Esophagus muscularis mucosa (tissue), 4 donors: ENCODE results near the gene DOCK11. TPM values are rescaled to one million over a fixed set of nuclear protein-coding genes. Genes with fewer than 3 reads are reported as not detected.

Experiments
- DNase-seq: peaks from one replicate; pipeline ENCODE4 v3.0.0-alpha.2; 2017; ENCODE audit errors: extremely low spot score
- H3K27ac ChIP-seq, 4 donors: fragments of 200-600 bp; sonication (generic); replicated peaks in 1 of 4; 1 replicate in 3 of 4; 2 replicates in 1 of 4; pipeline ENCODE4 v1.5.1; 2016 to 2019; ENCODE audit warnings: mild to moderate bottlenecking in 1 of 4
- H3K27me3 ChIP-seq, 4 donors: fragments of 200-600 bp; sonication (generic); one replicate each; pipeline versions ENCODE4 v1.5.1 to v1.6.0; 2016 to 2019
- H3K36me3 ChIP-seq, 4 donors: fragments of 200-600 bp; sonication (generic); one replicate each; pipeline ENCODE4 v1.5.1; 2016 to 2019
- H3K4me1 ChIP-seq, 4 donors: fragments of 200-600 bp; sonication (generic); one replicate each; pipeline ENCODE4 v1.5.1; 2016 to 2019
- H3K4me3 ChIP-seq, 4 donors: fragments of 200-600 bp; sonication (generic); 1 replicate in 2 of 4; 2 replicates in 2 of 4; pipeline ENCODE4 v1.5.1; 2016 to 2019; ENCODE audit warnings: mild to moderate bottlenecking in 4 of 4, moderate library complexity in 1 of 4
- H3K9me3 ChIP-seq, 4 donors: fragments of 200-600 bp; sonication (generic); 1 replicate in 3 of 4; 2 replicates in 1 of 4; pipeline ENCODE4 v1.5.1; 2016 to 2019
- EP300 ChIP-seq: sonication (generic); formaldehyde crosslinking; IDR thresholded peaks from one replicate; pipeline ENCODE4 v1.6.1; 2017; ENCODE audit warnings: antibody characterized with exemption
- POLR2A ChIP-seq: fragments of 450-650 bp; IDR thresholded peaks from one replicate; pipeline ENCODE4 v1.6.1; 2017; ENCODE audit warnings: antibody characterized with exemption, moderate library complexity, mild to moderate bottlenecking, low read depth
- POLR2AphosphoS5 ChIP-seq, 2 donors: sonication (generic); formaldehyde crosslinking; IDR thresholded peaks; one replicate each; pipeline ENCODE4 v1.6.1; 2017; ENCODE audit warnings: antibody characterized with exemption in 2 of 2
- WGBS: methylation state at CpG from one replicate; pipeline ENCODE4 v1.1.5; 2018; 5-methylcytosine and 5-hydroxymethylcytosine counted together
- intact Hi-C: fragments of 100-400 bp; cut with DNase I; formaldehyde crosslinking; loops from one replicate; pipeline ENCODE4 v1.15.1; 2023
- total RNA-seq, 4 donors: library from RNA; depleted of rRNA; stranded (reverse); fragments of >200 nt; gene quantifications; one replicate each; pipeline versions ENCODE4 v1.1.0 to v1.2.1, GENCODE V29; 2016
- TF ChIP-seq, protein P1 (sequence below), 3 experiments: fragments of 200-600 bp in 2 of 3; fragments of 450-650 bp in 1 of 3; sonication (generic) in 2 of 3; IDR thresholded peaks; one replicate each; pipeline ENCODE4 v1.5.1; 2017 to 2019; ENCODE audit warnings: antibody characterized with exemption in 3 of 3, mild to moderate bottlenecking in 2 of 3, moderate library complexity in 1 of 3

The DOCK11 gene
- total RNA-seq, 4 donors from 2014 or later: 62.0 to 103 (median 64.7) TPM

GRCh38 chrX:118564498-118564897 is 68.9 kb downstream of the DOCK11 start:
- DNase-seq: no peak
- Histone ChIP-seq H3K27me3 (no peaks in the 10 kb centered on the region), H3K4me3 (no peak overlapping the region), H3K27ac (no peak overlapping the region), H3K4me1 (peaks cover 0 to 7% (median 0%) of the 10 kb centered on the region in 4 donors), H3K36me3 (peaks cover 0 to 14% (median 5%) of the 10 kb centered on the region in 4 donors), H3K9me3 (no peaks in the 10 kb centered on the region)
- TF ChIP-seq POLR2A (no peak), EP300 (no peak), POLR2AphosphoS5 (IDR thresholded peaks at IDR 0.05) (no peak)
- TF ChIP-seq, protein P1, sequence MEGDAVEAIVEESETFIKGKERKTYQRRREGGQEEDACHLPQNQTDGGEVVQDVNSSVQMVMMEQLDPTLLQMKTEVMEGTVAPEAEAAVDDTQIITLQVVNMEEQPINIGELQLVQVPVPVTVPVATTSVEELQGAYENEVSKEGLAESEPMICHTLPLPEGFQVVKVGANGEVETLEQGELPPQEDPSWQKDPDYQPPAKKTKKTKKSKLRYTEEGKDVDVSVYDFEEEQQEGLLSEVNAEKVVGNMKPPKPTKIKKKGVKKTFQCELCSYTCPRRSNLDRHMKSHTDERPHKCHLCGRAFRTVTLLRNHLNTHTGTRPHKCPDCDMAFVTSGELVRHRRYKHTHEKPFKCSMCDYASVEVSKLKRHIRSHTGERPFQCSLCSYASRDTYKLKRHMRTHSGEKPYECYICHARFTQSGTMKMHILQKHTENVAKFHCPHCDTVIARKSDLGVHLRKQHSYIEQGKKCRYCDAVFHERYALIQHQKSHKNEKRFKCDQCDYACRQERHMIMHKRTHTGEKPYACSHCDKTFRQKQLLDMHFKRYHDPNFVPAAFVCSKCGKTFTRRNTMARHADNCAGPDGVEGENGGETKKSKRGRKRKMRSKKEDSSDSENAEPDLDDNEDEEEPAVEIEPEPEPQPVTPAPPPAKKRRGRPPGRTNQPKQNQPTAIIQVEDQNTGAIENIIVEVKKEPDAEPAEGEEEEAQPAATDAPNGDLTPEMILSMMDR (IDR thresholded peaks at IDR 0.05): no peak
- intact Hi-C loops: no loop called here
- WGBS: 61% methylated on average over 1 of the region's 1 CpG

DNA sequence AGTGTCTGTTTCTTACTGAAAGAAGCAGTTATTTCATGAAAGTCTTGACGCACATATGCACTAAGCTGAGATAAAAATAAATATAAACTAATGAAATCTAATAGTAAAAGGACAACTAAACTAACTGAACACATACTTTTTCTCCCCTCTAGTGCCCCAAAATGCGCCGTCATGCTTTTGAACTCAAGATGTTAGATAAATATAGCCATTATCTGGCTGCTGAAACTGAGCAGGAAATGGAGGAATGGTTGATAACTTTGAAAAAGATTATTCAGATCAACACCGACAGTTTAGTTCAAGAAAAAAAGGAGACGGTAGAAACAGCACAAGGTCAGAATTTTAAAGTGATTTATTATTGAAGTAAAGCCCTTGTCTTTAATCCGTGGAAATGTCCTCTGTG is 70.2 kb downstream of the DOCK11 start:
- WGBS: 51% methylated on average over 6 of the region's 6 CpGs
- Histone ChIP-seq H3K9me3 (no peaks in the 10 kb centered on the region), H3K27me3 (no peaks in the 10 kb centered on the region), H3K27ac (no peak overlapping the region), H3K4me3 (no peak overlapping the region), H3K4me1 (peaks cover 0 to 7% (median 0%) of the 10 kb centered on the region in 4 donors), H3K36me3 (peaks cover 0 to 14% (median 5%) of the 10 kb centered on the region in 4 donors)
- intact Hi-C loops: no loop called here
- TF ChIP-seq EP300: no peak
- TF ChIP-seq POLR2A: no peak
- TF ChIP-seq POLR2AphosphoS5 (IDR thresholded peaks at IDR 0.05): no peak
- TF ChIP-seq, protein P1 (IDR thresholded peaks at IDR 0.05): no peak
- no peak for DNase-seq

GRCh38 chrX:118566359-118566758 is 70.7 kb downstream of the DOCK11 start:
- Histone ChIP-seq H3K27ac (no peak overlapping the region), H3K27me3 (no peaks in the 10 kb centered on the region), H3K4me3 (no peak overlapping the region), H3K4me1 (peaks cover 0 to 7% (median 0%) of the 10 kb centered on the region in 4 donors), H3K36me3 (peaks cover 0 to 12% (median 5%) of the 10 kb centered on the region in 4 donors), H3K9me3 (no peaks in the 10 kb centered on the region)
- 52% methylated on average over 3 of the region's 3 CpGs for WGBS
- DNase-seq: no peak
- TF ChIP-seq EP300 (no peak), POLR2AphosphoS5 (IDR thresholded peaks at IDR 0.05) (no peak), POLR2A (no peak)
- TF ChIP-seq, protein P1 (IDR thresholded peaks at IDR 0.05): no peak
- intact Hi-C loops: no loop called here

GRCh38 chrX:118569676-118570075 is 74.1 kb downstream of the DOCK11 start:
- intact Hi-C loops: loop anchor here (10.0 kb wide), 1 partner anchor 75 kb away; the partner anchor contains the start of gene DOCK11
- WGBS: 54% methylated on average over 3 of the region's 3 CpGs

More at GRCh38 chrX:118569676-118570075, 74.1 kb downstream of the DOCK11 start:
- DNase-seq: no peak
- Histone ChIP-seq H3K4me3 (no peak overlapping the region), H3K4me1 (peaks cover 0 to 7% (median 0%) of the 10 kb centered on the region in 4 donors), H3K27ac (no peak overlapping the region), H3K36me3 (peaks cover 0 to 26% (median 4%) of the 10 kb centered on the region in 4 donors), H3K27me3 (no peaks in the 10 kb centered on the region), H3K9me3 (no peaks in the 10 kb centered on the region)
- TF ChIP-seq POLR2A: no peak
- TF ChIP-seq, protein P1 (IDR thresholded peaks at IDR 0.05): no peak
